ENCODE measurements around the gene RAD51D.
A peak's percentile ranks its signal among the peaks of the same experiment; 100 is the strongest.
"Not testable (repeated sequence)": the region's sequence is repeated elsewhere in the genome, so short reads cannot be mapped to it uniquely, and the experiment has no call there.

Gene RAD51D

GRCh38 chr17:35141681-35142466 lies 22.2 kb upstream of the RAD51D start, which contains the start of gene NLE1:
NLE1 (minus strand) TSS chr17:35142303; CDS start chr17:35142275, 28 bp downstream.
- peak; percentile 27 for DNase-seq (ENCODE audit: low read depth, low spot score)

GRCh38 chr17:35138218-35138617 lies 18.6 kb upstream of the RAD51D start:
- DNase-seq (ENCODE audit: low read depth, low spot score) = no peak

- no peak for DNase-seq (ENCODE audit: low read depth, low spot score)
These were observed 15.7 kb upstream of the RAD51D start for GRCh38 chr17:35135322-35135721.

GRCh38 chr17:35132816-35133550 lies 13.3 kb upstream of the RAD51D start:
- no peak for DNase-seq (ENCODE audit: low read depth, low spot score)

- DNase-seq (ENCODE audit: low read depth, low spot score) = no peak
These were observed 12.4 kb upstream of the RAD51D start for GRCh38 chr17:35132099-35132498.

GRCh38 chr17:35130392-35130791 lies 10.7 kb upstream of the RAD51D start:
- no peak for DNase-seq (ENCODE audit: low read depth, low spot score)

- no peak for DNase-seq (ENCODE audit: low read depth, low spot score)
These were observed 10.3 kb upstream of the RAD51D start for GRCh38 chr17:35129973-35130351.

- DNase-seq (ENCODE audit: low read depth, low spot score) = no peak
These were observed 9.7 kb upstream of the RAD51D start for GRCh38 chr17:35129154-35129972.

GRCh38 chr17:35127751-35128514 lies 8.3 kb upstream of the RAD51D start:
- no peak for DNase-seq (ENCODE audit: low read depth, low spot score)

GRCh38 chr17:35121315-35121714 lies 1.7 kb upstream of the RAD51D start, which contains the start of gene FNDC8:
FNDC8 (plus strand) TSS chr17:35121615; CDS start chr17:35121694, 79 bp downstream.
- no peak for DNase-seq (ENCODE audit: low read depth, low spot score)

GRCh38 chr17:35117984-35118383 lies 1.7 kb downstream of the RAD51D start:
- no peak for DNase-seq (ENCODE audit: low read depth, low spot score)

GRCh38 chr17:35116845-35117244 lies 2.8 kb downstream of the RAD51D start:
- DNase-seq (ENCODE audit: low read depth, low spot score) = no peak

- not testable (repeated sequence) for DNase-seq (ENCODE audit: low read depth, low spot score)
These were observed 8.9 kb downstream of the RAD51D start for GRCh38 chr17:35110791-35111190.

- no peak for DNase-seq (ENCODE audit: low read depth, low spot score)
These were observed 14.7 kb downstream of the RAD51D start for GRCh38 chr17:35104844-35105450.

GRCh38 chr17:35103271-35103670 lies 16.4 kb downstream of the RAD51D start:
- DNase-seq (ENCODE audit: low read depth, low spot score) = no peak

- DNase-seq (ENCODE audit: low read depth, low spot score) = no peak
These were observed 17.9 kb downstream of the RAD51D start for GRCh38 chr17:35101725-35102124.

- DNase-seq (ENCODE audit: low read depth, low spot score) = no peak
These were observed 18.6 kb downstream of the RAD51D start for GRCh38 chr17:35101036-35101435.

GRCh38 chr17:35099908-35100307 lies 19.8 kb downstream of the RAD51D start:
- no peak for DNase-seq (ENCODE audit: low read depth, low spot score)

GRCh38 chr17:35097776-35098175 lies 21.9 kb downstream of the RAD51D start:
- no peak for DNase-seq (ENCODE audit: low read depth, low spot score)

GRCh38 chr17:35095741-35096140 lies 23.9 kb downstream of the RAD51D start:
- DNase-seq (ENCODE audit: low read depth, low spot score) = no peak

- no peak for DNase-seq (ENCODE audit: low read depth, low spot score)
These were observed 24.8 kb downstream of the RAD51D start for GRCh38 chr17:35094902-35095301.

All from brain pericyte (primary cell).